HTR-8/SVneo (cell line): ENCODE measurements around the gene DENND1A.
"Not testable (repeated sequence)": the region's sequence is repeated elsewhere in the genome, so short reads cannot be mapped to it uniquely, and the experiment has no call there.

Source experiments
- DNase-seq: peaks from one replicate; pipeline ENCODE4 v3.0.0; 2011; ENCODE audit warnings: low spot score, mixed read lengths; ENCODE audit not compliant: insufficient read length
- FAIRE-seq: peaks from 2 replicates; lab custom pipeline; 2011; peaks lifted over from hg19 to GRCh38; lab: Jason Lieb, UNC

DENND1A gene

DNA sequence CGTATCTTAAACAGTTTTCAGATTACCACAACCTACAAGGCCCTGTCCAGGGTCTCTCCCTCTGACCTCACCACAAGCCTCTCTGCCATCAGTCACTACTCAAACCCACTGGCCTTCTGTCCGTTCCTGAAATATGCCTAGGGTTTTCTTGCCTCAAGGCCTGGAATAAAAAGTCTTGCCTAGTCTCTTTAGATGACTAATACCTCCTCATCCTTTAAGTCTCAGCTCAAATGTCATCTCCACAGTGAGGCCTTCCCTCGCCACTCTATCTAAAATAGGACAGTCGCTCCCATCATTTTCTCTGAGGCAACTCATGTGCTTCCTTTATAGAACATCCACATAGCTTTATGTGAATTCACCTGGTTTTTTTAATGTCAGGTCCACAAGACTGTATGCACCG, 5.2 kb downstream of the DENND1A start:
- no peak for FAIRE-seq
- DNase-seq = no peak

DNA sequence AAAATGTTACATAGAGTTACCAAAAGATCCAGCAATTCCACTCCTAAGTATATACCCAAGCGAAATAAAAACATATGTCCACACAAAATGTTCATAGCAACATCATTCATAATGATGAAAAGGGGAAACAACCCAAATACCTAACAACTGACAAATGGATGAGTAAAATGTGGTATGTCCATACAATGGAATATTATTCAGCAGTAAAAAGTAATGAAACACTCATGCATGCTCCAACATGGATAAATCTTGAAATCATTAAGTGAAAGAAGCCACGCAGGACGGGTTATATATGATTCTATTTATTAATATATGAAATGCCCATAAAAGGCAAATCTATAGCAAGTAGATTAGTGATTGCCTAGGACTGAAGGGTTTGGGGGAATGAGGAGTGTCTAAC, 6.0 kb downstream of the DENND1A start:
- DNase-seq = no peak
- FAIRE-seq = no peak

DNA sequence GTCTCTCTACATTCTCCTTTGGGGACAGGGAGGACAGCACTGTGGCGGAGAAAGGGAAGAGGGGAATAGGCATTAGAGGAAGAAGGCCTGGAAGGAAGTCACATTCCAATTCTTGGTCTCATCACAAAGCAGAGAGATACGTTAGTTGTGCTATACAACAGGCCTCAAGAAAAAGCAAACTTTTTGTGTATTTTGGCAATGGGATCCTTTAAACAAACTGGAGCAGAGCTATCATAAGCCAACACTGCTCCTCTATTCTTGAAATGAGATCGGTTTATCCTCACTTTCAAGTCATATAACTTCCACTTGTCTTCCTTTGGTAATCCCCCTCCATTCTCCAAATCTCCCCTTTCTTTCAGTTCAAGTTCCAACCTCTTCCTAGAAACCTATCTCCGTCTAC, 6.5 kb downstream of the DENND1A start:
- DNase-seq (no peak), FAIRE-seq (no peak)

DNA sequence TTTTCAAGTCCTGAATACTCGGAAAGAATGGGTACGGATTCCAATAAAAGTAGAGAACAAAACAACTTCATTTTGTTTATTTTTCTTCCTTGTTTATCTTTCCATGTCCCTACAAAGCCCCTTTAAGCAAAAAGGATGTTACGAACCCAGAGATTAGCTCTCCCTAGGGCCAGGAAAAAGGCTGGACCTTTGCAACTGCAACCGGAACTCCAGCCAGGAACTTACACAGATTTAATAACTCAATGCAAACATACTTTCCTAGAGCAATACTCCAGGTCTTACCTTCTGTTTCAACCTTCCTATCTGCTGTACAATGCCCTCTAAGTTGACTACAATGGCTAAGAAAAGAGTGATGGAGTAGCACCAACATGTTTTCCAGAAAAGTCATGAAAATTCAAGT, 7.0 kb downstream of the DENND1A start:
- DNase-seq (no peak), FAIRE-seq (no peak)

DNA sequence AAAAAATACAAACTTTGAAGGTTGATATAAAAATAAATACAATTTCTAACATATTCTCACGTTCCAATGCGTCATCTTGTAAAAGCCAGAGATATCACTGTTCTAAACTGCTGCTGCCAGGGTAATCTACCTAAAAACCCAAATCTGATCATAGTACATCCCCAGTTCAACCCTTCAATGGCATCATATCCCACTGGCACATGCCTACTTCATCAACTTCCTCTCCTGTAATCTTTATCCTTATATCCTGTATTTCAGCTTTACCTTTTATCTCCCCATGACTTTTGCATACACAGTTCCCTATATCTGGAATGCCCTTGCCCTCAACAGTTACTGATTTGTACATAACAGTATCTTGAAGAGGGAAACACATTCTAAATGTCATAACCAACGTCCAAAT, 7.5 kb downstream of the DENND1A start:
- FAIRE-seq (no peak), DNase-seq (no peak)

DNA sequence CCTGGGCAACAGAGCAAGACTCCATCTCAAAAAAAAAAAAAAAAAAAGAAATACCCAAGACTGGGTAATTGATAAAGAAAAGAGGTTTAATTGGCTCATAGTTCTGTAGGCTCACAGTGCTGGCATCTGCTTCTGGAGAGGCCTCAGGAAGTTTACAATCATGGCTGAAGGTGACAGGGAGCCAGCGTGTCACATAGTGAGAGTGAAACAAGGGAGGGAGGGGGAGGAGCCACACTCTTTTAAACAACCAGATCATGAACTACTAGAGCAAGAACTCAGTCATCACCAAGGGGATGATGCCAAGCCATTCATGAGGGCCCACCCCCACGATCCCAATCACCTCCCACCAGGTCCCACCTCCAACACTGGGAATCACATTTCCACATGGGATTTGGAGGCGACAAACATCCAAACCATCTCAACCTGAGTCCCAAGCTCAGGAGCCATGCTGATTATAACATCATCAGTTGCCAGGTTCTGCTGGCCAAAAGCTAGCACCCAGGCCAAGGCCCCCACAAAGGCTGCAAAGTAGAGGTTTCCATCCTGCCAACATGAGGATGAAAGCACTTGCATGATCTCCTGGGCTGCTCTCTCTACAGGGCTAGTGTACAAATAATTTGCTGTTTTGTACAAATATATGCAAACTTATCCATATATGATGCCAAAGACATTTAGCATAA, 15.3 kb downstream of the DENND1A start:
- no peak for FAIRE-seq
- DNase-seq = no peak

DNA sequence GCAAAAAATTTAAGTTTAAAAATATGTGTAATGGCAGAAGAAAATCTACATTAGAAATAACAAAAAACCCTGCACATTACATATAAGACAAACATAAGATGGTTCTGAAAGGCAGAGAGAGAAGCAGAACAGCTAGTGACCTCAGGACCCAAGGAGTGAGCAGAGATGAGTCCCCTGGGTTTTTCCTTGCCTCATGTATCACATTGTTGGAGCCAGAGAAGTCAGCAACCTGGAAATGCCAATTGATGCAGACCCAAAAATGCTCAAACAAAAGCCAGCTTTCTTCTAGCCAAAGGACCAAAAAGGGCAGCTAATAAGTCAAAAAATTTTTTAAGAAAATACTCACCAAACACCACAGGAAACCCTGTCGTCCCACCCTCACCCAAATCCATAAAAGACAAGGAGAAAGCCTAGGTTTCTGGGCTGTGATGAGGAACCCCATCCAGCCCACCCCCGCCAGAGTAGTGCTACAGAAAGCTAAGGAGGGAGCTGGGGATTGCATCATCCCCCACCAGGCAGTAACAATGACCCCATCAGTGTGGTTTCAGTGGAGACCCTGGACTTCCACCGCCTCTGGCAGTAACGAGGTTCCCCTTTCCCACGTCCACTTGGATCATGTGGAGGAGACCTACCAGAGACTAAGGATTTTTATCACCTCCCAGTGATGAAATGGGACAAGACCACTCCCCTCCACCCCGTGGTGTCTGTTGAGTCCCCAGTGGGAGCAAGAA, 17.6 kb downstream of the DENND1A start:
- FAIRE-seq = no peak
- DNase-seq = no peak

DNA sequence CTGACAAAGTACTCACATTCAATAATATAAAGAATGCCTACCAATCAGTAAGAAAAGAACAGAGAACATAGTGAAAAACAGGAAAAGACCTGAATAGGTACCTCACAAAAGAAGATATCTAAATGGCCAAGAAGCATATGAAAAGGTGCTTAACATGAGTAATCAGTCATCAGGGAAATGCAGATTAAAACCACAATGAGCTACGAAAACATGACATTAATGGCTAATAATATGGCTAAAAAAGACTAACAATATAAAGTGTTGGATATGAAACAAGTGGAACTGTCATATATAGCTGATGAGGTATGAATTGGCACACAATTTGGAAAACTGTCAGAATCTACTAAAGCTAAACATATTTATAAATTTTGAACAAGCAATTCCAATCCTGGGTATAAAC, 18.9 kb downstream of the DENND1A start:
- FAIRE-seq = no peak
- DNase-seq = no peak

DNA sequence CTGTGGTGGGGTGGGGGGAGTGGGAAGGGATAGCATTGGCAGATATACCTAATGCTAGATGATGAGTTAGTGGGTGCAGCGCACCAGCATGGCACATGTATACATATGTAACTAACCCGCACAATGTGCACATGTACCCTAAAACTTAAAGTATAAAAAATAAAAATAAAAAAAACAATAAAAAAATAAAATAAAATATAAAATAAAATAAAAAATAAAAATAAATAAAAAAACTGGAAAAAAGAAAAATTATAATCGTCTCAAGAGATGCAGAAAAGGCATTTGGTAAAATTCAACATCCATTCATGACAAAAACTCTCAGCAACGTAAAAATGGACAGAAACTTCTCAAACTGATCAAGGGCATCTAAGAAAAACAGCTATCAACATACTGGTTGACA, 20.7 kb downstream of the DENND1A start:
- not testable (repeated sequence) for FAIRE-seq, DNase-seq

DNA sequence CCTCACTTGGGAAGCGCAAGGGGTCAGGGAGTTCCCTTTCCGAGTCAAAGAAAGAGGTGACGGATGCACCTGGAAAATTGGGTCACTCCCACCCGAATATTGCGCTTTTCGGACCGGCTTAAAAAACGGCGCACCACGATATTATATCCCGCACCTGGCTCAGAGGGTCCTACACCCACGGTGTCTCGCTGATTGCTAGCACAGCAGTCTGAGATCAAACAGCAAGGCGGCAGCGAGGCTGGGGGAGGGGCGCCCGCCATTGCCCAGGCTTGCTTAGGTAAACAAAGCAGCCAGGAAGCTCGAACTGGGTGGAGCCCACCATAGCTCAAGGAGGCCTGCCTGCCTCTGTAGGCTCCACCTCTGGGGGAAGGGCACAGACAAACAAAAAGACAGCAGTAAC, 26.4 kb downstream of the DENND1A start:
- not testable (repeated sequence) for DNase-seq, FAIRE-seq

DNA sequence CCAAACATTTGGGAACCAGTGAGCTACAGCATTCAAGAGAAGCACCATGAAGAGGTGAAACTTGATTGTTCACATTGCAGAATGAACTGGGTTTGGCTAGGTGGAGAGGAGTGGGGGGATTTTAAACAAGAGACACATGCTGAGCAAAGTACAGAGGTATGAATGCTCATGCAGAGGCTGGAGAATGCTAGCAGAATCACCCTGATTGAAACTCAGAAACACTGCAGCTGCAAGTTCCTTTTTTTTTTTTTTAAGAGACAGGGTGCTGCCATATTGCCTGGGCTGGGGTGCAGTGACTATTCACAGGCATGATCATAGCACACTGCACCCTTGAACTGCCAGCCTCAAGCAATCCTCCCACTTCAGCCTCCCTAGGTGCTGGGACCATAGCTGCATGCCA, 35.1 kb downstream of the DENND1A start:
- FAIRE-seq = no peak
- no peak for DNase-seq

DNA sequence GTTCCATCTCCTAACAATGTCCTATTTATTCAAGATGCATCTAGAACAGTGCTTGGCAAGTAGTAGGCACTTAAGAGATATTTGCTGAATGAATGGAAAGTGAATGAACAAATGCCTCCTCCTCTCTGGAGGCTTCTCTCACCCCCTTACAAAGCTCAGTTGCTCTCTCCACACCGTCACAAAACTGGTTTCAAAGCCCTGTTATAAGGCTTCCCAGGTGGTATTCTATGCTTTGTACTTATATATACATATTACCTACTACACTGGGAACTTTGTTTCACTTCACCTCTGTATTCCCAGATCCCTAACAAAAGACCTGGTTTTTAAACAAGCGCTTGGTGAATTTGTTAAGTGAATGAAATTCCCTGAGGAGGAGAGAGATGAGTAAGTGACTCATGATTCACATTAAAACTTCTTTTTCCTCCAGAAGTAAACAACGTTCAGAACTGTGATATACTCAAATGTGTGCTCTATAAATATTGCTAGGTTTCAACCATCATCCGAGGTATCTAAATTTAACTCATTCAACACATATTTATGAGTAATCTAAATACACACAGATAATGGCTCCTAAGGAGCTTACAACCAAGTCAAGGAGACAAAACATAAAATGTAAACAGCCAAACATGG, 36.0 kb downstream of the DENND1A start:
- no peak for FAIRE-seq
- DNase-seq = no peak

DNA sequence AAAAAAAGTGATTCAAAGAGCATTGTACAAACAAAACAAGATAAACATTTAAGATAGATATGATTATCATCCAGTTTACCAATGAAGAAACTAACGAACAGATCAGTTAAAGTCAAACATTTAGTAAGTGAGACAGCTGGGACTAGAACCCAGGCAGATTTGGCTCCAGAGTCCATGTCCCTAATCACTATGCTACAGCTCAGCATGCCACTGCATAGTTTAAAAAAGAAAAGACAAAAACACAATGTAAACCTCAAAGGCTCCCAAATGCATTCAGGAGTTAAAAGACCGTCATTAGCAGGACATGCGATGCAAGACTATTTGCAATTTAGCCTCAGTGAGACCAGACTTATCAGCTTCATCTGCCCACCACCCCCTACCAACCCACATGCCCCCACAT, 36.8 kb downstream of the DENND1A start:
- FAIRE-seq = no peak
- no peak for DNase-seq

DNA sequence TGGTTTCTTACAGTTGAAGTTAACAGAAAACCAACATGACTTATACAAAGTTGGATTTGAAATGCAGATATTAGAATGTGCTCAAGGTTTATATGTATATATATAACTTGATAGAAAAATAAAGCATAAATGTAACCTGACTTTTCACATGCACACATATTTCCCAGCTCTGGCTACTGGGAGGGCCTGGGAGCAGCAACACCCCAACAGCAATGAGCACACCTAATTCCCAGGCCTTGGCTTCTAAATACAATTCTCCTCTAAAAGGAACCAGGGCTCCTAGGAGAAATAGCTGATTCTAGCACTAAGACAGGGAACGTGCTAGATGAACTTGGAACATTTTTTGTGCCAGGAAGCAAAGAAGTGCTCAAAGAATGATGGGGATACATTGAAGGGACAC, 42.1 kb downstream of the DENND1A start:
- no peak for FAIRE-seq

DNA sequence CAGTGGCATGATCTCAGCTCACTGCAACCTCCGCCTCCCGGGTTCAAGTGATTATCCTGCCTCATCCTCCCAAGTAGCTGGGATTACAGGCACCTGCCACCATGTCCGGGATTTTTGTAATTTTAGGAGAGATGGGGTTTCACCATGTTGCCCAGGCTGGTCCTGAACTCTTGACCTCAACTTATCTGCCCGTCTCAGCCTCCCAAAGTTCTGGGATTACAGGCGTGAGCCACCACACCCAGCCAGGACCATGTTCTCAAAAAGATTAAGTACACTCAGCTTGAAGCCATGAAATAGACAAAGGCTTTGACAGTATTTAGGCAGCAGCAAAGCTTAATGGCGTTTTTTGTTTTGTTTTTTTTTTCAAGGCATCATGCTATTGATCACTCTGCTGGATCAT, 44.1 kb downstream of the DENND1A start:
- DNase-seq, FAIRE-seq: not testable (repeated sequence)

More for the DNA sequence above, 42.1 kb downstream of the DENND1A start:
- no peak for DNase-seq

DNA sequence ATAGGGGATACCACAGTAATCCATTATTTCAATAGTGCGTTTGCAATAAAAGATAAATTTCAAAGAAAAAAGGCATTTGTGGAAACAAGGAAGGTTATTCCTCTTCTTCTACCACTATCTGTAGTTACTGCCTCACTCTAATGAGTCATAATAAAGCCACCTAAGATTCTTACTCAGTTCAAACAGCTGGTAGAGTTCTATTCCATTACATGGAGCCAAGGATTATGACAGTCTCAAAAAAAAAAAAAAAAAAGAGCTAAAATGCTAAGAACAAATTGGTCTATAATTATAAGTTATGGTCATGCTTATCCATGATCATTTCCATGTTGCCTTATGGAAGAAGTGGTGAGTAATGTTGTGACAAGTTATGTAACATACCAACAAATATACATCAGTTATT, 46.3 kb downstream of the DENND1A start:
- no peak for DNase-seq
- FAIRE-seq = no peak

DNA sequence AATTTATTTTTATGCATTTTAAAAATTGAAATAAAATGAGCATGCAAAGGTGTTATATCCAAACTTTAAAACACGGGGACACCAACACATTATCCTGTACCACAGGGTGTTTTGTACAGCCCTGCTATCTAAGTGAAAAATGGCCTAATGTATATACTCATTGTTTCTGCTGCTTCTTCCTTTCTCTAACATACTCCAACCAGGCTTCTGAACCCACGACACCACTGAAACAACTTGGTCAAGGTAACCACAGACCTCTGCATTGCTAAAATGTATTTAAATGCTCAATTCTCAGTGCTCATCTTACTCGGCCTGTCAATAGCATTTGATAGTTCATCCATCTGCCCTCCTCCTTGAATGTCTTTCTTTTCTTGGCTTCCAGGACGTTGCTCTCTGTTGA, 48.3 kb downstream of the DENND1A start:
- DNase-seq (no peak), FAIRE-seq (no peak)

DNA sequence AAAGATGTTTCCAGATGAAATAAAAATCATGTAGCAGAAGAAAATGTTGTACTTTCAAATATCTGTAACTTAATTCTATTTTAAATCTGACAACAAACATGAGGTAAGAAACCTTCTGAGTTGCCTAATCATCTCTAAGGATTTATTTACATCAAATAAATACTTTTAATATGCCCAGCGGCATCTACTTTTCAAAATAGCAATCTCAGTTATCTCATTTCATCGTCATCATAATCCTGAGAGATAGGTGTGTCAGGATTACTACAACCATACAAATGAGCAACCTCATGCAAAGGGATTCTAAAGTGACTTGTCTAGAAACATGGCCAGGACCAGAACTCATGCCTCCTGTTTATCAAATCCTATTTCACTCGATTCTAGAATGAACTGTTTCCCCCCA, 49.5 kb downstream of the DENND1A start:
- FAIRE-seq (no peak), DNase-seq (no peak)

DNA sequence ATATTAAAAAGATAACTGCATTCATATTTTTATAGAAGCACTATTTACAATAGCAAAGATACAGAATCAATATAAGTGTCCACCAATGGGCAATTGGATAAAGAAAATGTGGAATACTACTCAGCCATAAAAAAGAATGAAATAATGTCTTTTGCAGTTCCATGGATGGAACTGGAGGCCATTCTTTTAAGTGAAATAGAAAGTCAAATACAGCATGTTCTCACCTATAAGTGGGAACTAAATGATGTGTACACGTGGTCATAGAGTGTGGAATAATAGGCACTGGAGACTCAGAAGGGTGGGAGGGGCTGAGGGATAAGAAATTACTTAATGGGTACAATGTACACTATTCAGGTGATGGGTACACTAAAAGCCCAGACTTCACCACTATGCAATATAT, 53.2 kb downstream of the DENND1A start:
- DNase-seq = no peak
- no peak for FAIRE-seq

DNA sequence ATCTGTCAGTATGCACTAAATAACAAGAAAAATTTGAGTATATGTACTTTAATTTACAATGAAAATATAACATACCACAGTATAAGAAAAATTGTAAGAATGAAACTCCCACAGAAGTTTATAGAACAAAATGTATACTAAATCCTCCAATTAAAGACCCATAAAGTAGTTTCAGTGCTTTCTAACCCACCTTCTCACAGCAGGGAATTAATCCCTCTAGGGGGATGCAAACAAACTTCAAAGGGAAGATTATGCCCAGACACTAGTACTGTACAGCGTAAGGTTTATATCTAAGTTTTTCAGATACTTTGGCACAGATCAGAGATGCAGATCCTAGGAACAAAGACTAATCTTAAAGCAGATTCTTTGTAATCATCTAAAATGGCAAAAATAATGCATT, 57.2 kb downstream of the DENND1A start:
- no peak for DNase-seq
- no peak for FAIRE-seq

DNA sequence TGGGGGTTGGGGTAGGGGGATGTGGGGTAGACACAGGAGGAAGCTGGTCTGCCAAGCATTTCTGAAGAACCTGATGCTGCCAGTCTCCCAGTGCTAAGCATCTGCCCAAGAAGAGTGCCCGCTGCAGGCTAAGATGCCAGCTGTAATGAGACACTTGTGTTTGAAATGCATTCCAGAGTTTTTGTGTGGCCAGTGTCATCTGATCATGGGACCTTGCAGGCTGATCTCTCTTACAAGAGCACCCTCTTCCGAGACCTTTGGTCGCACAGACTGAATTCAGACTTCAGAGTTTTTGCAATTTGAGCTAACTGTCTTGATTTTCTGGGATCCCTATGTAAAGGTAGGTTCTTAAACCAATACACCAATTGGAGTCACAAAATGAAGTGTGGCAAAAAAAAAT, 58.1 kb downstream of the DENND1A start:
- DNase-seq (no peak), FAIRE-seq (no peak)

DNA sequence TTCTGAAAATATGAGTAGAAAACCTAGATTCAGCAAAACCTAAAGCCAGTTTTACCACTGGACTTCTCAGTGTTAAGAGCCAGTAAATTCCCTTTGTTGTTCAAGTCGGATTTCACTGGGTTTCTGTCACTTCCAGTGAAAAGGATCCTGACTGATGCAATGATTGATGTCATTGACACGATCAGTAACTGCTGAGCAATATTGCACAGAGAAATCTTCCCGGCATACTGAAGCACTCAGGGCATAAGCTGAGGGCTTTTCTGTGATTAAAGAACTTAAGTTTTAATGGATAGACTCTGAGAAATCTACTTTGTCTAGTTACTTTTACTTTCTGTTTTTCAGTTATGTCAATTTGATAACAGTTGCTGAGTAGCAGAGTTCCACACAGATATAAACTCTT, 61.9 kb downstream of the DENND1A start:
- FAIRE-seq (no peak), DNase-seq (no peak)
